GM21529 (cell line): ENCODE data around the gene CCDC70.
A peak's percentile ranks its signal among the peaks of the same experiment; 100 is the strongest.

ENCODE experiments used
- ATAC-seq: cut with Tn5 transposase; IDR thresholded peaks from one replicate; pipeline ENCODE4 v1.9.1; 2021; ENCODE audit not compliant: unreplicated experiment

The CCDC70 gene

DNA sequence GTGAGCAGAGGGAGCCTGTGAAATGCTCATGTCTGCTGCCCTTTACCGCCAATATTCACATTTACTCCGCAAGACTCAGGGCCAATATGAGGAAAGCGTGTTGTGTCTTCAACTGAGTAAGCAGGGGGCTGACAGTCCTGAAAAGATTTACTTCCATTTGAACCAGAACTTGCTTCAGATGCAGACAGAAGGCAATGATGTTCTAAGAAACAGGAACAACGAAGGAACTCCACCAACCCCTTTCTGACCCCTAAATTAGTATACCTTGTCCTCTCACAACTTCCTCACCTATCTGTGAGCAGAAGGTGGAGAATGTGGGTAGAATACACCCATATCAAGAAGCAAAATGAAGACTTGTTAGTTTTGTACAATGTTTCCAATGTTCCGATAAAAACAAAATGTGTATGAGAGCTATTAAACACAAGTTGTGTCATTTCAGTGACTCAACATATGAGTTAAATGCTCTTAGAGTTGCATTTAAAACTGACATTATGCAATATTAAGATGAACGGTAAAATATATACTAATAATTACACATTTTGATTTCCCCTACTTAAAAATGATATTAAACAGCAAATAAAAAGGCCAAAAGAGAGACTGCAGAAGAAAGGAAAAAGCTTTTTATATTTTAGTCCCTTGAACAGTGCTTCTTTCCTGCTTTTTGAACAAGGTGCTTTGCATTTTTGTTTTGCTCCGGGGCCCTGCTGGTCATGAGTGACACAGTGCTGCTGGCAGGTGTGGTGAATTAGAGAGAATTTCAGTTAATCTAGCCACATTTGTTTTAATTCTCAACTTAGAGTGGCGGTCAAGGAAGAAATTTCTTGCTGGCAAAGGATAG, 32.8 kb upstream of the CCDC70 start:
- ATAC-seq: no peak

DNA sequence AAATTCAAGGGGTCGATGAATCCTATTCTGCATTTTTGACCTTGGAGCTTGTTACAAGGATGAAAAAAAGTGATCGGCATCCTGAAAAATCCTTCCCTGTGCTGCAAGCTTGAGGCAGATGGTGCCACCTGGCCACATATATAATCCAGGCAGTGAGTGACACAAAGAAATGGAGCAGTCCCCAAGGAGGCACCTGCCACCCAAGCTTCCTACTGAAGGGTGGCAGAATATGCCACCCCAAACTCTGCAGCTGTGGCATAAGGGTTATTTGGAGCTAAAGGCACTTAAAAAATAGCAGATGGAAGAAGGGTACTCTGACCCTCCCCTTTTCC, 32.2 kb upstream of the CCDC70 start:
- no peak for ATAC-seq

DNA sequence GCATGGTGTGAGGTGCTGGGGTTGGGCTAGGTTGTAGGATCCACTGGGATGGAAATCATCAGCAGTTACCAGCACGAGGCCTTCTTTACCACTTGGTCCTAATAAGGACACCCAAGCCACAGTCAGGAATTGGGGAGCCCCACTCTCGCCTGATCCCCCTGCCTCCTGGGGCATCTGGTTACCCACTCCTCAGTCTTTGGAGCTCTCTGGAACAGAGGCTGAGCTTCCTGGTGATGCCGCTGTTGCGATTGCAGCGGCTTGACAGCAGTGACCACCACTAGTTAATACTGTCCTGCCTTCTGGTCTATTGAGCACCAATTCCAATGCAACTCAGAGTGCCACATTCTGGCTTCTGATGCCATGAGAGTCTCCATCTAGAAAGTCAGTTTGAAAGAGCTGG, 30.2 kb upstream of the CCDC70 start:
- ATAC-seq: no peak

DNA sequence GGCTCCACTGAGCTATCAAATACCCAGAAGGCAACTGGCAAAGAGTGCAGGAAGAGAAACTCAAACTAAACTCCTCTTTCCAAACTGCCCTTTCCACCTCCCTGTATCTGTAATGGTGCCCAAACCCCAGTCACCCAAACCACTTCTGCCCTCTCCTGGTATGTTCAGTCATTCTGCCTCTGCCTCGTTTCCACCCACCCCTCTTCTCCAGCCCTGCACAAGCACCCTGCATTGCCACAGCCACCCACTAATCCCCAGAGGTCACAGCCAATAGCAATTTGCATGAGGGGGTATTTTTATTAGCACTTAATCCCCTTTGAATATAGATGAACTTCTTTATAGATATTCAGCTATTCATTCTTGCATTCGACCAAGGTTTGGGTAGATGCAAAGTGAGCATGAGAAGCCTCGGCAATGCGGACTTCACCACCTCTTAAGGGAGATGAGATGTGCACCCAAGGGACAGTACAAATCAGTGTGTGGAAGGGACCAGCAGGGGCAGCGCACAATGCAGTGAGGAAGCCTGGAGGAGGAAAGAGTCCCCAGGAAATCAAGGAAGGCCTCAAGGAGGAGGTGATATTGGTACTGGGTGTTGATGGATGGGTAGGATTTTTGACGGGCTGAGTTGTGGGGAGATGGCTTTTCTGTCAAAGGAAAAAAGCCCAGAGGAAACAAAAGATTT, 29.2 kb upstream of the CCDC70 start:
- peak; percentile 90 for ATAC-seq

DNA sequence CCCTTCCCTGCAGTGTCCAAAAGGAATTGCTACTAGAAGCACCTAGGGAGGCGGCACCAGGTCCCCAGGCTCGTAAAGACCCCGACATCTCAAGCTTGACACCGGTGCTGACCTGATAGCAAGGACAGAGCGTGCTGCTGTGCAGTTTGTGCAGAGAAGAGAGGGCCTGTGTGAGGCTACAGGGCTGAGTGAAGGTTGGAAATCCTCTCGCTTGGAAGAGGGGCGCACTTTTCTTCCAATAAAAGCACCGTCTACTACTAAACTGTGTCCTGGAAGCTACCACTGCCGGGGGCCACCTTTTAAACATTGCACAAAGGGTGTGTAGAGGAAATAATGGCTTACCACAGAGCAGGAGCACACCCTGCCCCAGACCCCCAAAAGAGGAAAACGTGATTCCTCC, 27.8 kb upstream of the CCDC70 start:
- no peak for ATAC-seq

DNA sequence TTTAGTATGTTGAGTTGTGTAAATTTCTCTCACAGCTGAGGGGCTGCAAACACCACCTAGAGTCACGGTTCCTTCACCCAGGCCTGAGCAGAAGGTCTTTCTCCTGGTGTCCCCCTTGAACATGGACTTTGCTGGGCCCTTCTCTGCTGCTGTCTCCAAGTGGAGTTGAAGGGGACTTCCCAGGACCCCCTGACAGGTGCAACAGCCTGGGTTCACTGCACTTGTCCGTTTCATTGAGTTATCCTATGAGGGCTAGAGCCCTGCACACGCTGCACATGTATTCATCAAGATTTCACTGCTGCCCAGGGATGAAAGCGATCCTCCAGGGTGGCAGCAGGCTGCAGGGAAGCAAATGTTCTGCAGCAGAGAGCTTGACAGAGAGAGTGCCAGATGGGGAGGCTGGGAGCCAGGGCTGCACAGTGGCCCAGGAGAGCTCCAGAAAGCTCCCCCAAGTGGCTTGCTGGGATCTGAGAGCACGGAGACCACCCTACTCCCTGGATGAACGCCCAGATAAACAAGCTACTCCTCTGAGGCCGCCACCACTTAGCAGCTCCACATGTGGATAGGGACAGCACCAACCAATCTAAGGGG, 27.1 kb upstream of the CCDC70 start:
- no peak for ATAC-seq

DNA sequence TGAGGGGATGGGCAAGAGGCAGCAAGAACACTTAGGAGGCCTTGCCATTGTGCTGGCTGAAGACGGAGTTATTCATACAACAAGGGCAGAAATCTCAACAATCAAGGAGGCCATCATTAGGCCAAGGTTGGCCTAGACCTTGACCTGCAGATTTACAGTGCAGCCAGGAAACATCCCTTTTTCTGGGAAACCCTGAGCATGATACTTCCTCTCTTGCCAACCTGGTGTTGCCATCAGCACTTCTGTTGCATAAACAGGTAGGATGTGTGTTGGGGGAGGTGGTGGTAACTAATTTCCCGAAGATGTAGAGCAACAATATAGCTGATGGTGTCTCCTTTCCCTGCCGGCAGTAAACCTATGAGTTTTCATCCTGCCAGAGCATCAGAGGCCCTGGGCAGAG, 24.8 kb upstream of the CCDC70 start:
- ATAC-seq: no peak

DNA sequence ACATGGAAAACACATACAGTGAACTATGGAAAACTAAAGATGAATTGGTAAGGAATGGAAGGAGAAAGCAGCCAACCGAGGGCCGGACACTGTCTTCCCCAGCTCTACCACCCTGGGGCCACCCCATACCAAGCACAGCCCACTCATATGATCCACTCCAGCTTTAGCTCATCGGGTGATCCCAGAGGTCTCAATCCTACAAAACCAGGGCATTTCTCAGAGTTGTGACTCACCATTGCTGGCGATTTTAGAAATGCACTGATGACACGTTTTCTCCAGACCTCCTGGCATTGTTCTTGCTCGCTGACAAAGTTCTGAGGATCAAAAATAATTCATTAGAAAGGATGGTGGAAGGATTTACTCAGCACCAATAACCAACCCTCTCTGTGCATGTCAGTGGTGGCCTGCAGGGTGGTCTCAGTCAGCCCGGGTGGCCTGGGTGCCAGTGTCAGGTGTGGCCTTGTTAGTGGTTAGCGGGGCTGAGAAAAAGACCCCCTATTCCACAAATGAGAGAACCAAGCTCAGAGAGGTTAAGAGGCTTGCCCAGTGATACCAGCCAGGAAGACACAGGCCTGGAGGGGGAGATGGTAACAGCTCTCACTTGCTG, 23.4 kb upstream of the CCDC70 start:
- no peak for ATAC-seq

DNA sequence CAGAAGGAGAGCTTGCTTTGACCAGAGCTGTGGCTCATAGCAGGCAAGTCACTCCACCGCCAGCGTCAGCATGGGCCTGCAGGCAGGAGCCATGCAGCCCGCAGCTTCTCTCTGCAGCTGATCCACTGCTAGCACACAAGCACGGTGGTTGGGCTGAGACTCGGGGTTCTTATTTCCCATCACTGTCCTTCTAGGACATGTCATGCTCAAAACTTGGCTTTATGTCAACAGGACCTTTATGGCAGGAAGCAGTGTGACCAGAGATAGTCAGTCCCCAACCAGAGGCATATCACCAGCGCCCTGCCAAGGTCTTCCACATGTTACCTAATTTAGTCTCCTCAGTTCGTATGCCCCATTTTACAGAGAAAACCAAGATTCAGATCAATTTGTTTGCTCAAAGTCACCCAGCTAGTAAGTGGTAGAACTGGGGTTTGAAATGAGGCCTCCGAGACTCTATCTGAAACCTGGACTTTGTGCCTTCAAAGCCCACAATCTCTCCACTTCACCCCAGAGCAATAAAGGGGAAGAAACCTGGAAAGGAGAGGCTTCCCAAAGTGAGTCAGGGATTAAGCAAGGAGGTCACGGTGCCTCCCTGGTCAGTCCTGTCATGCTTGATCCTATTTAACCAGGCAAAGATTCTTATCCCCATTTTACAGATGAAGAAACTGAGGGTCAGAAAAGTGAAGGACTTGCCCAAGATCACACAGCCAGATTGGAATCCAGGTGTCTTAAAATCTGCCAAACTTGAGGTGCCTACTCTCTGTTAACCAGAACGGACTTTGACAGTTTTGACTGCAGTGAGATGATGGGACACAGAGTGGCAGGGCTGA, 21.8 kb upstream of the CCDC70 start:
- no peak for ATAC-seq

DNA sequence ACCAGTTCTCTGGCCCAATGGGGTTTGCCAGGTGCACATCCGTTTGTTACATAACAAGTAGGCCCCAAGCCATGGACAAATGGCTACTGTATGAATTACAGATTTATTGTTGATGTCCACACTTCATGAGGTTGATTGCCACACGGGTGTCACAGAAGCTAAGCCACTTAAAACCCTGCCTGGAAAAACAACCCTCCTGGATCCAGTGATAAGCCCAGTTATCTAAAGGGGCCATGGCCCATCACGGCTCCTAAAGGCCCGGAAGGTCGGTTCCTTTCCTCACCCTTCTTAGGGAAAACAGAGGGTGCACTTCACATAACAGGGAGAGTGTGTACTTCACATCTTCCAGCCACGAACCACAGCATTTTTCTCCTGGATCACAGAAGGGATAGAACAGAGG, 20.9 kb upstream of the CCDC70 start:
- no peak for ATAC-seq

DNA sequence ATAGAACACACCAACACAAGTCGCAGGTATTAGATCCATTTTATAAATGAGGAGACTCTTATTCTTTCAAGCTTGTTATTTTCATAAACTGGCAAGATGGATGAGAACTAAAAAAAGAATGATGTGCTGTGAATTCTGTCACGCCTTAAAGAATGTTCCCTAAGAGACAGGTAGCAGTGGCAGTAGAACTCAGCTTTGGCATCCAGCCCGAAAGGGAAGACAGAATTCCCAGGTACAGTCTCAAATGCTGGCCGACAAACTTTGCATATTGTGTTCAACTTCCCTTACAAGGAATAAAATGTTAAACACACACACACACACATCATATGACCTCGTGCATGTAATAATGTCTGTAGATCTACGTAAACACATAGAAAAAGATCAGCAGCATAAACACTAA, 20.0 kb upstream of the CCDC70 start:
- no peak for ATAC-seq

DNA sequence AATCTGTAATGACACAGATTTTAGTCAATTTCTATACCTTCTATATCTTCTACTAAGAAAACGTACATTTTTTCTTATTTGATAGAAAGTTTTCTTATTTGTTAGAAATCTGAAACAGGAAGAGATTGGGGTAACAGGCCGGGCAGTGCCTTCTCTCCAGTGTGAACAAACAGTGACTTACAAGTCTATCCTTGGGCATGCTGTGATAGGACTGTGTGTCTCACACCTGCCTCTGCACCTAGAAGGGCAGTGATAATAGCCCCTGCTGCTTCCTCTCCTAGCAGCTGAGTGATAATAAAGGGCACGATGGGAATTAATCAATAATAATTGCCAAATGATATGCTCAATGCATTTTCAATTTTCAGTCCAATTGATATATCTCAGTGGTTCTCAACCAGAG, 18.2 kb upstream of the CCDC70 start:
- no peak for ATAC-seq

DNA sequence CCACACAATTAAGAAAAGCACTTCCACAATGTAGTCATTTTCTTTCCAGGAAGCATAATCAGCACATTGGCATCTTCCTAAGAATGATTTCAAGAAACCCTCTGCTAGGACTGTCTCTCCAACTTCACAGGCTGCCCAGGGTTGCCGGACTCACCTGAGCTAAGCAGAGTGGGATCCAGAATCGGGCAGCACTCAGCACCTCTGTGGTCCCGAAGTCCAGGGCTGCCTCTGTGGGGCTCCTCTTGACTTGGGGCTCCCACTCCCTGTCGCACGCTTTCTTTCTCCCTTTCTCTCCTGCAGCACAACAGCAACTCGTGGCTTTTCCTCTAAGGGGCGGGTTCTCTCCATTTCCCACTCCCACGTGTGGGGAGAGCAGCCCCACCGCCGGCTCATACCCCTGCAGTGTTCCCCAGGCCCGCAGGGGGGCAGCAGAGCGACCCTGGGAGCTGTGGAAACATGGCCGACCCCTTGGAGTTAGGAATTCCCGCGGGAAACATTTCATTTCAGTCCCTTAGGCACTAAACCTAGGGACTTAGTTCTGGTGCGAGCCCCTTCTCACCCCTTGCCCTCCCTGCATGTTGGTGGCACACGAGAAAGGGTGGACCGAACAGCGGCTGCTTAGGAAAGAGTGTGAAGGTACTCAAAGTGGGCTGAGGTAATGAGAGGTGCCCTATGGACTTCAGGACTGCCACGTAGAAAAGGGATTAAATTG, 16.8 kb upstream of the CCDC70 start, which contains the start of gene TMEM272:
Gene TMEM272 (minus strand): TSS at position 316 of the 712 bp plus-strand sequence. CDS start 6,647 bp downstream, outside the sequence.
- ATAC-seq: peak; percentile 61

DNA sequence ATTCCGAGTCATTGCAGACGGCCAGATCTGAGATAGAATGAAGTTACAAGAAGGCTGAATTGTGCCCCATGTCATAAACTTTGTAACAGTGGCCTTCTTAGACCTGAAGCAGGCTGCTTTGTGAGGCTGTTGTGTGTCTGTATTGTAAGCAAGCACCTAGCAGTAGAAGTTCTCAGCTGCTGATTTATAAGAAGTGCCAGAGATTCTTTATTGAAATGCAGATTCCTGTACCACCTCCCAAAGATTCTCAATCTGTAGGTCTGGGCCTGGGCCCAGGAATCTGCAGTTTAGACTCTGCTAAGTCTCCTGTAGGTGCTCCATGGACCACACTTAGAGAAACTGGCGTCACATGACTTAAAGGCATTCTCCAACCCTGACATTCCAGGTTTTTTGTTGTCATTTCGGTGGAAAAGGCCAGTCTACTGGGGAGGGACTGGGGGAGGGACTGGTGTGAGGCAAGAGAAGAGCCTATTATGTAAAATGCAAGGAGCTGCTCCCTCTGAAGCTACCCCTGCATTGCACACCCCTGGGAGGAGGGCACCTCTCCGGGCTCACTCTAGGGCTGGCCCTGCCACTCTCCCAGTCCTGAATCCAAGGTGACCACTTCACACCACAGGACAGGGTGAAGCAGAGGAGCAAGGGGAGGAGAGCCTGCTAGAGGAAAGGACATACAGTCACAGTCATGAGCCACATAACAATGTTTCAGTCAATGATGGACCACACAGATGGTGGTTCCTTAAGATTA, 16.0 kb upstream of the CCDC70 start:
- no peak for ATAC-seq

DNA sequence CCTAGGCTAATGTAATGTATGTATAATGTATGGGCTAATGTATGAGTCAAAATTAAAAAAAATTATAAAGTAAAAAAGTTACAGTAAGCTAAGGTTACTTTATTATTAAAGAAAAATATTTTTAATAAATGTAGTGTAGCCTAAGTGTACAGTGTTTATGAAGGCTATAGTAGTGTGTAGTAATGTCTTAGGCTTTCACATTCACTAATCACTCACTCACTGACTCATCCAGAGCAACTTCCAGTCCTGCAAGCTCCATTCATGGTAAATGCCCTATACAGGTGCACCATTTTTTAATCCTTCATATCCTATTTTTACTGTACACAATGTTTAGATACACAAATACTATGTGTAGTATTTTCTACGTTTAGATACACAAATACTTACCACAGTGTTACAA, 15.0 kb upstream of the CCDC70 start:
- no peak for ATAC-seq

DNA sequence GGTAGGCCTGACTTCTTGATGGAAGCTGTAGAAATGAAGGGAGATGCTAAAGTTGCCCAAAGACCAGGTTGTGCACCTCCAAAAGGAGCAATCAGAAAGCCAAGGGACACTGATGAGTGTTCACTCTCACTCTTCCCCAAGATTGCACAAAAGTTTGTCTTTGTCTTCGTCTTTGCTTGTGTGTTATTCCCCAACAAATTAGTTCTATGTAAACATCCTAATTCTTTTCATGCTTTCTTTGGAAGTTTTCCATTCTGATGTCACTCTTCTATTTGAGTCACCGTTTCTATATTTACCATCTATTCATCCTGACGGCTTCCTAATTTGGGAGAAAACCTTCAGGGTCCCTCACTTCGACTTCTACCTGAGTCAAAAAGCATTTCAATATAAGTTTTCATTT, 13.1 kb upstream of the CCDC70 start:
- no peak for ATAC-seq

DNA sequence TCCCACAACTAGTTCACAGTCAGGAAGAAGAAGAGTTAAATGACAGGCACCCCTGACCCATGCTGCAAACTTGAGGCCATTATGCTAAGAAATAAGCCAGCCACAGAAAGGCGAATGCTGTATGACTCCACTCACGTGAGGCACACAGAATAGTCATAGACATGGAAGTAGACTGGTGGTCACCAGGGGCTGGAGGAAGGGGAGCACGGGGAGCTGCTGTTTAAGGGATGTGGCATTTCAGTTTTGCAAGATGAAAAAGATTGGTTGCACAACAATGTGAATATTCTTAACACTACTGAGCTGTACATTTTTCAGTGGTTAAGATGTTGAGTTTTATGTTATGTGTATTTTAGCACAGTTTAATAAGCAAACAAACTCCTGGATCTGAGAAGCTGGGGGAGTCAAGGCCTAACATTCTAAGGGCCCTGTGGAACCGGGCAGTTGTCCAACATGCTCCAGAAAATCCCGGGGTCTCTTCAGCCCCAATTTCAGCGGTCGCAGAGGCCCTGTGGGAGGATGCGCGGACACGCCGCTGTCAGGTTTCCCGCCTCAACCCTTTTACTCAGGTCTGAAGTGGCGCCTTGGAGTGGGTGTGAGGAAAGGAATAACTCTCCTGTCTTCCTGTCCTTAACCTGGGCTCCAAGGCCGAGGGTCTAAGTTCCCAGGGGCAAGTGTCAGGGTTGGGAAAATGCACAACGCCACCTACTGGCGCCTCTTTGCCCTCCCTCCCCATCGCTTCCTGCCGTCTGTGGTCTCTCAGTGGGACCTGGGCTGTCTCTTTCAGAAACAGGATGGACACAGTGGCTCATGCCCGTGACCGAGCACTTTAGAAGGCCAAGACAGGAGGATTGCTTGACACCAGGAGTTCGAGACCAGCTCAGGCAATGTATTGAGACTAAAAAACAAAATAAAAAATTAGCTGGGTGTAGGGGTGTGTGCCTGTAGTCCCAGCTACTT, 12.3 kb upstream of the CCDC70 start:
- no peak for ATAC-seq

DNA sequence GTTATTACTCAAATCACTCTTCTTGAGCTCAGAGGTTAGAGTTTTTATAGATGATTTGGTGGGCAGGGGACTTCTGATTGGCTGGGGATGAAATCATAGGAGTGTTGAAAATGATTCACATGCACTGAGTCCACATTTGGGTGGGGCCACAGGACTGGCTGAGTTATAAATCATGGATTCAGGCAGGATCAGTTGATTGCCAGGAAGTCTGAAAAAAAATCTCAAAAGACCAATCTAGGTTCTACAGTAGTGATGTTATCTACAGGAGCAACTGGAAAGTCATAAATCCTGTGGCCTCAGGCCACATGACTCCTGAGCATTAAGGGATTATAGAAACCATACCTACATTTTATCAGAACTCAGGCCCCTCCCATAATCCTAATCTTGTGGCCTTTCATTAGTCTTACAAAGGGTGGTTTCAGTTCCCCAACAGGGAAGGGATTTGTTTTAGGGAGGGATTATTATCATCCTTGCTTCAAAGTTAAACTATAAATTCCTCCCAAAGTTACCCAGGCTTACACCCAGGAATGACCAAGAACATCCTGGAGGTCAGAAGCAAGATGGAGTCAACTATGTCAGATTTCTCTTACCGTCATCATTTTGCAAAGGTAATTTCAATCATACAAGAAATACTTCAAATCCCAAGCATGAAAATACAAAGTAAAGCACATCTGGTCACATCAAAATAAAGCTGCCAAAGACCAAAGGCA, 5.6 kb upstream of the CCDC70 start:
- no peak for ATAC-seq
